HG03378 (cell line): ENCODE data around the gene SERGEF.

Experiments
- ATAC-seq: cut with Tn5 transposase; IDR thresholded peaks from one replicate; pipeline ENCODE4 v1.9.1; 2021; ENCODE audit warnings: mild to moderate bottlenecking, moderate library complexity; ENCODE audit not compliant: unreplicated experiment

SERGEF gene

DNA sequence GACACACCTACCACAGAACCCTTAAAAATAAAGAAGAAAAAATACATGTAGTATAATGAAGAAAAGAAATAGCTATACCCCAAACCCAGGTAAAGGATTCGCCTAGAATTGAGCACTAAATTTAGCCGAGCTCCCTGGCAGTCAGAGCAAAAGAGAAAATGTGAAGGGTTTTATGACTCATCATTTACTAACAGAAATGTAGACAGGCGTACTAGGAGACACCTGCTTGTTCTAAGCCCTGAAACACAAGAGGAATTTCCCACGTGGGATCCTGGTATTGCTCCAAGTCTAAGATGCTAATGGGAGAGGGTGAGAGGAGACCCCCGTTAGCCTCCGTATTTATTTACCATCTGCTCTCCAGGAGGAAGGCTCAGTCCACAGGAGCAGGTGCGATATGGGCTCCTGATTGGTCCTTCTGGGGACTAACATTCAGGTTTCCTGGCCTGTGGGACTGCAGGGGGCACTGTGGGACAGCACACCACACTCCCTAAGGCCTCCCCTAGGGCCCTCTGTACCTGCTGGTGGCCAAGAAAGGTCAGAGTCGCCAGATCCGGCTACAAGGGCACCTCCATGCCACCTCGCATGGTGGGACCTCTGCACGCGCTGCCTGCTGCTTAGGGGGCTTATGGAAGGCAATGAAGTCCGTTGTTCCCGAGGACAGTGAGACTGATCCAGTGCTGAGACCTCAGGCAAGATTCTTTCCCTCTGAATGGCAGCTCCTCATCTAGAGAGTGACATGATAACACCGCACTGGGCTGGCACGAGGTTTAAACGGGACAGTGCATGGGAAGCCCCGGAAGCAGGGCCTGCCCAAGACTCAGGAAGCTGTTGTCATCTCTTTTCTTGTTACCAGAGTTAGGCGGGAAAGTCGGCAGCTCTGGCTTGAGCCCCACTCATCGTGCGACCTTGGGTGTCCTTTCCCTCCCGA is 252.5 kb downstream of the SERGEF start:
- peak; percentile 60 for ATAC-seq

- no peak for ATAC-seq
These were observed 257.0 kb downstream of the SERGEF start for GRCh38 chr11:17755891-17756290.

GRCh38 chr11:17753641-17754040 is 259.2 kb downstream of the SERGEF start:
- no peak for ATAC-seq

GRCh38 chr11:17753153-17753552 is 259.7 kb downstream of the SERGEF start:
- ATAC-seq = no peak

DNA sequence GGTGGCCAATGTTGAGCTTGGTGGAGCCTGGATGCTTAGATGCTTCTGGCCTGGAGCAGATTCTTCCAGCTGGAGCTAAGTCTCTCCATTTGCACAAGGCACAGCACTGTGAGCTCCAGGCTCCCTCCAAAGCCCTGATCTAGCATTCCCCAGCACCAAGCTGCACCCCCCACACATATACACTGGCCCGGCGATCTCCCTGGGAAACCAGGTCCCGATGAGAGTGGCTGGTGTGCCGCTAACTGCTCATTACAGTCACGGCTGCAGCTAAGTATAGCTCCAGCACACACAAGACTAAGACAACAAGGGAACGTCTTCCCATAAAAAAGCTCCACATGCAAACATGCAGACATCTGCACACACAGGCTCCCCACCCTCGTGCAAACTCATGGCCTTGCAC is 260.7 kb downstream of the SERGEF start:
- ATAC-seq = no peak

DNA sequence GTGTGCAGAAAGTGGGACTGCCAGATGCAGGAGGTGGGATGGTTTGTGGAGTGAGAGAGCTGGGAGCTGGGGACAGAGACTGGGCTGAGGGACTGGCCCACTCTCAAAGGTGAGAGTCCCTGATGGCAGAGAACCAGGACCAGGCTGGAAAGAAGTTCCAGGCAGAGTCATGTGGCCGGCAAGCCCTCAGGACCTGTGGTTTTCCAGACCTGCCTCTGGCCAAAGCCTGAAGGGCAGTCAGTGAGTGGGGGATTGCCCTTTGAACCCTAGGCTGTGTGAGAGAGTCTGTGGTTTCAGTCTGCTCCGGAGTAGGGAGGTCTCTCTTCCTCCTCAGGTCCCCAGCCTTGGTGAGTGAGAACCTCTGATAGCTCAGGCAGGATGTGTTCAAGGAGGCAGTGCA is 261.3 kb downstream of the SERGEF start:
- ATAC-seq = no peak

- ATAC-seq = no peak
These were observed 262.1 kb downstream of the SERGEF start for GRCh38 chr11:17750801-17751165.

- ATAC-seq = no peak
These were observed 262.6 kb downstream of the SERGEF start for GRCh38 chr11:17750013-17750800.

GRCh38 chr11:17748761-17749721 is 263.8 kb downstream of the SERGEF start:
- ATAC-seq = no peak

DNA sequence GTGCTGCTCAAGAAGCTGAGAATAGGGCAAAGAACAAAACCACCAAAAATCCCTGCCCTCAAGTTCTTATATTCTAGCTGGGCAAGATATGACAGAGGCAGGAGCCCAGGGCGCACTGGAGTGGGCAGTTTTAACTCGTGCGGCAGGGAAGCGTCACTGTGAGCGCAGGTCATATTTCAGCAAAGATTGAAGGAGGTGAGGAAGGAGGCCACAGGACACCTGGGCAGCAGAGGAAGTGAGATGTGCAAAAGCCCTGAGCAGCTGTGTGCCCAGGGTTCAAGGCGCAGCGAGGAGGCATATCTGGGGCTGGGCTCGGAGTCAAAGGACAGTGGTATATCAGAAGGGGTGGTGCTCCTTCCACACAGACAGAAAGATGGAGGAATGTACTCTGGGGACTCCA is 264.8 kb downstream of the SERGEF start:
- no peak for ATAC-seq

DNA sequence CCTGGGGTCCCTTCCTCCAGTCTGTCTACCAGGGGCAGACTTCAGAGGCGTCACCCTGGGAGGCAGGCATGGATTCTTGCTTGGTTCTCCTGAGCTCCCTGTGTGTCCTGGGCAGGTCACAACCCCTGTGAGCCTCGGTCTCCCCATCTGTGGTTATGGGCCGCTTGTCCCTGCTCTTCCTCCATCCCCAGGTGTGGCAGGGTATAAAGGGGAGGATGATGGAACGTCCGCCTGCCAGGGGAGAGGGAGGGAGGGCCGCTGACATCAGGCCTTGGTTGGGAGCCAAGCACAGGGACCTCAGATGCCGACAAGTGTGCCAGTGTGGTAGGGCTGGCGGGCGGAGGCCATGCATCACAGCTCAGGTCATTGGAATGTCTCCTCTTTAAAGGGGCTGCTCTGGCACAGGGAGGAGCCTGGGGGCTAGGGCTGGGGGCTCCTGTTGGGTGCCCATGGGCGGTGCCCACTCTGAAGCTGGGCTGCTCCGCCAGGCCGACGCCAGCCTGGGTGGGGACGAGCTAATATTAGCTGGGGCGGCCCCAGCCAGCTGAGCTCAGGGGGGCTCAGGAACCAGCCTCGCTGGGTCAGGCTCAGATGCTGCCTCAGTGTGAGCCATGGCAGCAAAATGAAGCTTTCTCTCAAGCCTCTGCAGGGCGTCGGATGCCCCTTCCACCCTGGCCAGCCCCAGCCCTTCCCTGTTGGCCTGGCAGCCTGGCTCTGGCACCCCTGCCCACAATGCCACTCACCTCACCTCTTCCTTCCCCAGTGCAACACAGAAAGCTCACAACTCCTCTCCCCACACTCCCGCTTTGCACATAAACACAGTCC is 265.5 kb downstream of the SERGEF start:
- no peak for ATAC-seq

DNA sequence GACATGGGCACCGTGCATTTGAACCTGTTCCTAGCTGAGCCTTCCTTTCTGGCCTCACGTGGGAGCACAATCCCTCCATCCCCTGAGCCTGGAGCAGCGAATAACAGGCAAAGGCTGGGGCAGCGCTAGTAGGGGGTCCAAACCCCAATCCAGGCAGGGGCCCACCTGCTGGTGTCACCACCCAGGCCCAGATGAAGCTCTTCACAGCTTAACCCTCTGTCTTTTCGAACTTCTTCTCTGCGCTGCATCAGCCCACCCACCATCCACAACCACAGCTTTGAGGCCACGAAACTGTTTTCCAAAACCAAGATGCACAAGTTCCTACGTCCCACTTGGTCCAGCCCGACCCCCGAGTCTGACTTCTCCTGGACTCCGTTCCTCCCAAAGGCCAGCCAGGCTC is 266.8 kb downstream of the SERGEF start:
- no peak for ATAC-seq

DNA sequence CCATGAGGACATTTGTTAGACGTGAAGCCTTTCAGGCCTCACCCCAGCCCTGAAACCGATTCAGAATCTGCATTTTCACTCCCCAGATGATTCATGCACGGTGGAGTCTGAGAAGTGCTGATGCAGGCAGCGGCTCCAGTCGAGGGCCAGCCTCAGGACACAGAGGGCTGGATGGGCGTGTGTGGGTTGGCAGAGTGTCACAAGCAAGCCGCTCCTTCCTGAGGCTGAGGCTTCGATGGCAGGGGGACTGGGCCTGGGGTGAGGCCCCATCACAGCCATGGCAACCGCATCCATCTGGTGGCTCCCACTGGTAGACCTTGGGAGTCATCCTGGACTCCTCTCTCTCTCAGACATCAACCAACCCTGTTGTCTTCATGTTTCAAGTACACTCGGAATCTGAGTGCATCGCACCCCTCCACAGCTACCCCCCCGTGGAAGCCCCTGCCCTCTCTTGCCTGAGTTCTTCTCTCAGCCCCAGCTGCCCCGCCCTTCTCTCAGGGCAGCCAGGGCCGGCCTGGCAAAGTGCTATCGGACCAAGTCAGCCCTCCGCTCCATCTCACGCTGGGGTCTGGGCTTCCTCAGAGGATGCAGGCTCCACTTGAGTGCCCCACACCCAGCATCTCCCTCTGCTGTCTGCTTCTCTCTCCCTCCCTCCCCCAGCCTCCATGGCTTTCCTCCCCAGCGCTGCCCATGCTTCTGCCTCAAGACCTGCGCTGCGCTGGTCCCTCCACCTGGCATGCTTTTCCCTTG is 267.6 kb downstream of the SERGEF start:
- ATAC-seq = no peak

- no peak for ATAC-seq
These were observed 268.5 kb downstream of the SERGEF start for GRCh38 chr11:17744151-17744940.

DNA sequence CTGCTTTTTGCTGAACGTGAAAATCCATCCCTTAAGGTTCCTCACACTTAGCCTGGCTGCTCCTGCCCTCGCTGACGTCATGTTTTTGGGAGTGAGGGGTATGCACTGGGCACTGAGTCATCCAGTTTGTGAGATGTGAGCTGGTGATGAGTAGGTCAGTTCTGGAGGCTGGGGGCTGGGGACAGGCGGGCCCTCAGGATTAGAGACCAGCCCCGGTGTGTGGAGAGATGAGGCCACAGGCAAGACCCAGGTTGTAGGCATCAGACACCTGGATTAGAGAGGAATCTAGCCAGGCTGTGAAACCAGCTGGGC is 269.1 kb downstream of the SERGEF start:
- ATAC-seq = no peak

GRCh38 chr11:17743026-17743807 is 269.6 kb downstream of the SERGEF start:
- ATAC-seq = no peak

DNA sequence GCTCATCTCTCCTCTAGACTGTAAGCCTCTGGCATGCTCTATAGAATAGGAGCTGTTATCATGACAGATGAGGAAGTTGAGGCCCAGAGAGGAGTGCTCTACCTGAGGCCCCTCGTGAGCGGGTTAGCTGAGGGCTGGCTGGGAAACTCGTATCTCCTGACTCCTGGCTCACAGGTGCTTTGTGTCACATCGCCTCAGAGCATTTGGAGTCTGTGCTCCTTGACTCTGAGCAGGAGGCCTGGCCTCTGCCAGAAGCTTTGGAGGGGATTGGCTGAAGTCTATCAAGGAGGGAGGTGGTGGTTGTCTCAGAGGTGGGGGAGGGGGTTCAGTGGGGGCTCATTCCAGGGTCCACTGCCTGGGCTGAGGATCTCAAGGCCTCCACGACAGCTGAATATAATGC is 270.8 kb downstream of the SERGEF start:
- no peak for ATAC-seq

DNA sequence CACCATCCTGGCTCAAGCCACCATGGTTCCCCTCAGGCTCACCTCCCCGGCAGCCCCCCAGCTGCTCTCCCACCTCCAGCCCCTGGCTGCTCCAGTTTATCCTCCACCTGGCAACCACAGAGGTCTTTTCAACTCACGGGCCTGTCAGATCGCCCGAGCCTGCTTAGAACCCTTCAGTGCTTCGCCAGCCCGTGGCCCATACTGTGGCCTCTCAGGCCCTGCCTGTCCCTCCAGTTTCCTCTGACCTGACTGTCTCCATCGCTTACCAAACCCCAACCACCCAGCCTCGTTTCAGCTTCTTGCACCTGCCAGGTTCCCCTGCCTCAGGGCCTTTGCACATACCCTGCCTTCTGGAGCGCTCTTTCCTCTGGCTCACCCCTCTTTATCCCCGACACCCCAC is 271.4 kb downstream of the SERGEF start:
- ATAC-seq = no peak
